Suprapubic skin (tissue), 4 donors: ENCODE measurements around the gene A3GALT2.

ENCODE experiments used
- EP300 ChIP-seq: sonication (generic); formaldehyde crosslinking; IDR thresholded peaks from one replicate; pipeline ENCODE4 v1.6.1; 2017; ENCODE audit warnings: antibody characterized with exemption
- POLR2A ChIP-seq, 2 donors: fragments of 450-650 bp; IDR thresholded peaks; one replicate each; pipeline ENCODE4 v1.6.1; 2017; ENCODE audit warnings: antibody characterized with exemption in 2 of 2, mild to moderate bottlenecking in 2 of 2, moderate library complexity in 2 of 2
- POLR2AphosphoS5 ChIP-seq, 3 donors: sonication (generic); formaldehyde crosslinking; IDR thresholded peaks; one replicate each; pipeline ENCODE4 v1.6.1; 2017; ENCODE audit warnings: antibody characterized with exemption in 3 of 3
- TF ChIP-seq, protein P1 (sequence below), 2 donors: fragments of 200-600 bp in 1 of 2; fragments of 450-650 bp in 1 of 2; sonication (generic) in 1 of 2; IDR thresholded peaks; one replicate each; pipeline ENCODE4 v1.5.1; 2016 to 2019; ENCODE audit warnings: antibody characterized with exemption in 2 of 2, mild to moderate bottlenecking in 1 of 2, moderate library complexity in 1 of 2

DNA sequence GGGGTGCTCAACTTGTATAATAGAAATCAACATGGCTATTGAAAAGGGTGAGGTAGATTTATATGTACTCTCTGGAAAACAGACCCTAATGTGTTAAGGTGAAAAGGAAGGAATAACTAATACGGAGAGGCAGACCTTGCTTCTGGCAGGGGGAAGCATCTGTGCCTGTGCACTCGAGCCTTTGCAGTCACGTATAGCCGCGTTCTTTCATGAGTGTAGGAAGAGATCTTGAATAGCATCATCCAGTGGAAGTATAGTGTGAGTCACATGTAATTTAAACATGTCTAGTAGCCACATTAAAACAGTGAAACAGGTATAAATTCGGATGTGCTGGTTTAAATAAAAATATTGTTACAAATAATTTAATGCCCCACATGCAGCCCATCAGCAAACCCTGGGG lies 3.0 kb downstream of the A3GALT2 start:
- TF ChIP-seq, protein P1, sequence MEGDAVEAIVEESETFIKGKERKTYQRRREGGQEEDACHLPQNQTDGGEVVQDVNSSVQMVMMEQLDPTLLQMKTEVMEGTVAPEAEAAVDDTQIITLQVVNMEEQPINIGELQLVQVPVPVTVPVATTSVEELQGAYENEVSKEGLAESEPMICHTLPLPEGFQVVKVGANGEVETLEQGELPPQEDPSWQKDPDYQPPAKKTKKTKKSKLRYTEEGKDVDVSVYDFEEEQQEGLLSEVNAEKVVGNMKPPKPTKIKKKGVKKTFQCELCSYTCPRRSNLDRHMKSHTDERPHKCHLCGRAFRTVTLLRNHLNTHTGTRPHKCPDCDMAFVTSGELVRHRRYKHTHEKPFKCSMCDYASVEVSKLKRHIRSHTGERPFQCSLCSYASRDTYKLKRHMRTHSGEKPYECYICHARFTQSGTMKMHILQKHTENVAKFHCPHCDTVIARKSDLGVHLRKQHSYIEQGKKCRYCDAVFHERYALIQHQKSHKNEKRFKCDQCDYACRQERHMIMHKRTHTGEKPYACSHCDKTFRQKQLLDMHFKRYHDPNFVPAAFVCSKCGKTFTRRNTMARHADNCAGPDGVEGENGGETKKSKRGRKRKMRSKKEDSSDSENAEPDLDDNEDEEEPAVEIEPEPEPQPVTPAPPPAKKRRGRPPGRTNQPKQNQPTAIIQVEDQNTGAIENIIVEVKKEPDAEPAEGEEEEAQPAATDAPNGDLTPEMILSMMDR (IDR thresholded peaks at IDR 0.05), result no peak
- TF ChIP-seq POLR2A (IDR thresholded peaks at IDR 0.05), result no peak
- no peak for TF ChIP-seq EP300
- TF ChIP-seq POLR2AphosphoS5 (IDR thresholded peaks at IDR 0.05), result no peak
